B cell (primary cell): ENCODE data around the gene COLGALT1. TPM values are rescaled to one million over a fixed set of nuclear protein-coding genes. Genes with fewer than 3 reads are reported as not detected.

Source experiments
- ATAC-seq: fragments of 200-7000 bp; cut with Tn5 transposase; one replicate; pipeline ENCODE4 v1.10.0; 2021; ENCODE audit warnings: low read depth, mild to moderate bottlenecking, moderate number of reproducible peaks, moderate library complexity
- CTCF ChIA-PET: fragments of 350-600 bp; sonication (Branson Sonifier 250); formaldehyde crosslinking; loops from one replicate; lab custom pipeline; 2021; ENCODE audit warnings: antibody characterized with exemption, inconsistent platforms; lab: Charles Lee
- POLR2A ChIA-PET: fragments of 350-600 bp; sonication (Branson Sonifier 250); formaldehyde crosslinking; loops from one replicate; lab custom pipeline; 2021; ENCODE audit warnings: antibody characterized with exemption; lab: Charles Lee
- DNase-seq: peaks from one replicate; pipeline ENCODE4 v3.0.0; 2013
- H2AFZ ChIP-seq: 2 replicates; pipeline ENCODE4 v1.6.1; 2012; ENCODE audit warnings: mild to moderate bottlenecking, low read depth, low read length; ENCODE audit not compliant: insufficient read depth, poor library complexity, severe bottlenecking
- H3K27ac ChIP-seq, 2 donors: 1 replicate in 1 of 2; 2 replicates in 1 of 2; pipeline ENCODE4 v1.5.1; 2012 to 2013; ENCODE audit warnings: low read length in 2 of 2, mild to moderate bottlenecking in 2 of 2, moderate library complexity in 1 of 2
- H3K27me3 ChIP-seq, 4 experiments: fragments of 200-600 bp in 1 of 4; sonication (generic) in 1 of 4; replicated peaks in 1 of 4; 1 replicate in 2 of 4; 2 replicates in 2 of 4; pipeline versions ENCODE4 v1.6.1 to v1.7.0; 2013 to 2016; ENCODE audit warnings: low read length in 3 of 4, mild to moderate bottlenecking in 2 of 4, mixed read lengths in 1 of 4, moderate library complexity in 1 of 4; ENCODE audit not compliant: insufficient read depth in 4 of 4, control insufficient read depth in 3 of 4; ENCODE audit errors: control extremely low read depth in 1 of 4
- H3K36me3 ChIP-seq, 2 experiments: replicated peaks in 1 of 2; 1 replicate in 1 of 2; 2 replicates in 1 of 2; pipeline versions ENCODE4 v1.6.1 to v1.7.1; 2013; ENCODE audit warnings: low read length in 1 of 2; ENCODE audit not compliant: insufficient read depth in 2 of 2, control insufficient read depth in 1 of 2; ENCODE audit errors: control extremely low read depth in 1 of 2, extremely low read depth in 1 of 2
- H3K4me1 ChIP-seq, 2 donors: fragments of 200-600 bp in 1 of 2; sonication (generic) in 1 of 2; 1 replicate in 1 of 2; 2 replicates in 1 of 2; pipeline versions ENCODE4 v1.5.1 to v1.6.1; 2013 to 2017; ENCODE audit warnings: low read length in 2 of 2; ENCODE audit not compliant: control insufficient read depth in 2 of 2, insufficient read depth in 2 of 2
- H3K4me2 ChIP-seq: replicated peaks from 2 replicates; pipeline ENCODE3; 2012; ENCODE audit warnings: mild to moderate bottlenecking, low read depth, low read length; ENCODE audit not compliant: poor library complexity, severe bottlenecking
- H3K4me3 ChIP-seq, 5 experiments: fragments of 200-600 bp in 1 of 5; sonication (generic) in 1 of 5; 1 replicate in 3 of 5; 2 replicates in 2 of 5; pipeline versions ENCODE4 v1.5.1 to v1.7.0; 2011 to 2016; ENCODE audit warnings: low read length in 4 of 5, mild to moderate bottlenecking in 4 of 5, low read depth in 2 of 5, control low read depth in 1 of 5, moderate library complexity in 1 of 5; ENCODE audit not compliant: insufficient read depth in 1 of 5; ENCODE audit errors: control extremely low read depth in 1 of 5, extremely low read depth in 1 of 5
- H3K79me2 ChIP-seq: fragments of 200-600 bp; sonication (generic); one replicate; pipeline ENCODE4 v1.6.0; 2016; ENCODE audit warnings: low read length; ENCODE audit not compliant: control insufficient read depth, insufficient read depth
- H3K9ac ChIP-seq: fragments of 200-600 bp; sonication (generic); 2 replicates; pipeline ENCODE4 v1.6.1; 2017; ENCODE audit warnings: mild to moderate bottlenecking, low read length, moderate library complexity
- H3K9me3 ChIP-seq, 3 donors: one replicate each; pipeline versions ENCODE4 v1.6.1 to v1.7.1; 2013; ENCODE audit warnings: low read length in 2 of 3; ENCODE audit not compliant: control insufficient read depth in 2 of 3, insufficient read depth in 1 of 3; ENCODE audit errors: control extremely low read depth in 1 of 3
- H4K20me1 ChIP-seq: 2 replicates; pipeline ENCODE4 v1.6.0; 2012; ENCODE audit warnings: mild to moderate bottlenecking, low read length; ENCODE audit not compliant: insufficient read depth, control insufficient read depth, poor library complexity, severe bottlenecking
- H3K27ac Mint-ChIP-seq: one replicate; pipeline ENCODE4 v1.8.0; 2021; ENCODE audit warnings: mixed read lengths
- H3K27me3 Mint-ChIP-seq: one replicate; pipeline ENCODE4 v1.8.0; 2021; ENCODE audit warnings: mixed read lengths
- H3K4me1 Mint-ChIP-seq: one replicate; pipeline ENCODE4 v1.8.0; 2021; ENCODE audit warnings: mixed read lengths
- H3K4me3 Mint-ChIP-seq: one replicate; pipeline ENCODE4 v1.8.0; 2021; ENCODE audit warnings: mixed read lengths
- H3K9me3 Mint-ChIP-seq: one replicate; pipeline ENCODE4 v1.8.0; 2022; ENCODE audit warnings: mixed read lengths; ENCODE audit not compliant: insufficient read depth
- CTCF ChIP-seq: fragments of 200-600 bp; IDR thresholded peaks from one replicate; pipeline ENCODE4 v1.8.0; 2022; ENCODE audit warnings: antibody characterized with exemption, mild to moderate bottlenecking
- EZH2 ChIP-seq: IDR thresholded peaks from 2 replicates; pipeline ENCODE4 v1.6.1; 2012; ENCODE audit warnings: borderline replicate concordance, low read depth, mild to moderate bottlenecking, moderate library complexity, low read length; ENCODE audit not compliant: insufficient read depth, poor library complexity, severe bottlenecking
- WGBS: methylation state at CpG from one replicate; pipeline ENCODE4 v1.1.5; 2013; ENCODE audit warnings: missing lambda C conversion rate; ENCODE audit not compliant: insufficient coverage; 5-methylcytosine and 5-hydroxymethylcytosine counted together
- intact Hi-C: fragments of 100-400 bp; cut with micrococcal nuclease; formaldehyde crosslinking; loops from one replicate; pipeline ENCODE4 v1.10.0; 2022
- polyA plus RNA-seq: library from polyadenylated mRNA; depleted of rRNA; stranded (reverse); fragments of >200 nt; gene quantifications from 2 replicates; pipeline ENCODE4 v1.2.3, GENCODE V29; 2012
- total RNA-seq, 2 donors: library from RNA; stranded (reverse); fragments of 120-200 nt in 1 of 2; gene quantifications; 1 replicate in 1 of 2; 2 replicates in 1 of 2; pipeline versions ENCODE4 v1.2.3 to v1.2.4, GENCODE V29; 2013 to 2022

Gene COLGALT1
- total and polyA plus RNA-seq, 2 donors (not counting 1 experiment from before 2014, with no cell fraction given), result 108 to 126 TPM

GRCh38 chr19:17512574-17512939 lies 42.9 kb upstream of the COLGALT1 start:
- Histone ChIP-seq H3K27ac (peak overlapping the region; percentile 82 to 94), H3K79me2 (peaks cover 57% of the 10 kb centered on the region), H2AFZ (peak overlapping the region; percentile 86), H4K20me1 (peaks cover 13% of the 10 kb centered on the region), H3K9me3 (peaks cover 0 to 6% (median 1%) of the 10 kb centered on the region in 3 donors), H3K36me3 (peaks cover 4 to 6% of the 10 kb centered on the region in 2 experiments), H3K27me3 (no peaks in the 10 kb centered on the region), H3K4me3 (peak overlapping the region; percentile 51 to 98 (median 85)), H3K9ac (peak overlapping the region; percentile 68), H3K4me1 (peaks cover 18 to 24% of the 10 kb centered on the region in 2 donors), H3K4me2 (peak overlapping the region; percentile 75)
- H3K4me1 Mint-ChIP-seq, result peaks cover 40% of the 10 kb centered on the region
- POLR2A ChIA-PET, result interaction anchor here (0.9 to 4.1 kb wide), 4 partner anchors 11 to 207 kb away, joined by 9 to 45 read pairs (median 13); a partner anchor contains a TSS
- H3K9me3 Mint-ChIP-seq, result no peaks in the 10 kb centered on the region
- ATAC-seq (no peak), DNase-seq (no peak)
- peak overlapping the region; percentile 95 for H3K27ac Mint-ChIP-seq
- 20% methylated on average over 6 of the region's 9 CpGs for WGBS
- peak overlapping the region; percentile 96 for H3K4me3 Mint-ChIP-seq
- TF ChIP-seq CTCF (peak; percentile 18), EZH2 (no peak)
- no peaks in the 10 kb centered on the region for H3K27me3 Mint-ChIP-seq
- intact Hi-C loops, result loop anchor here (1.0 to 5.0 kb wide), 8 partner anchors 11 to 1405 kb away; partner anchors contain the start of genes COLGALT1, COPE, DDX49 and RPL18A
- CTCF ChIA-PET, result interaction anchor here (1.2 to 5.0 kb wide), 7 partner anchors 11 to 342 kb away, joined by 3 to 40 read pairs (median 8); a partner anchor contains a TSS

GRCh38 chr19:17515408-17516149 lies 39.9 kb upstream of the COLGALT1 start:
- Histone ChIP-seq H3K4me3 (no peak overlapping the region), H3K9ac (no peak overlapping the region)
- H3K4me3 Mint-ChIP-seq, result no peak overlapping the region

More at GRCh38 chr19:17515408-17516149, 39.9 kb upstream of the COLGALT1 start:
- H3K27me3 ChIP-seq, result no peaks in the 10 kb centered on the region
- peaks cover 6 to 15% of the 10 kb centered on the region in 2 experiments for H3K36me3 ChIP-seq
- H3K27ac Mint-ChIP-seq, result peak overlapping the region; percentile 56
- TF ChIP-seq CTCF, result no peak
- no peak for TF ChIP-seq EZH2
- POLR2A ChIA-PET, result interaction anchor here (1.4 kb wide), 1 partner anchor 12 kb away, joined by 5 read pairs; a partner anchor contains a TSS
- H3K79me2 ChIP-seq, result peaks cover 30% of the 10 kb centered on the region
- H3K27ac ChIP-seq, result no peak overlapping the region
- H4K20me1 ChIP-seq, result peaks cover 2% of the 10 kb centered on the region
- DNase-seq (no peak), ATAC-seq (no peak)
- WGBS, result 96% methylated on average over 13 of the region's 15 CpGs
- H2AFZ ChIP-seq, result no peak overlapping the region
- peaks cover 9 to 17% of the 10 kb centered on the region in 2 donors for H3K4me1 ChIP-seq
- no peak overlapping the region for H3K4me2 ChIP-seq
- H3K9me3 ChIP-seq, result peaks cover 0 to 15% (median 7%) of the 10 kb centered on the region in 3 donors
- H3K9me3 Mint-ChIP-seq, result no peaks in the 10 kb centered on the region
- intact Hi-C loops, result no loop called here
- H3K4me1 Mint-ChIP-seq, result peaks cover 31% of the 10 kb centered on the region
- no peaks in the 10 kb centered on the region for H3K27me3 Mint-ChIP-seq
- CTCF ChIA-PET, result interaction anchor here (4.9 kb wide), 1 partner anchor 13 kb away, joined by 33 read pairs; a partner anchor contains a TSS
